HG02943 (cell line): ENCODE data around the gene DCAF12.
"Not testable (repeated sequence)": the region's sequence is repeated elsewhere in the genome, so short reads cannot be mapped to it uniquely, and the experiment has no call there.

Experiments used
- ATAC-seq: cut with Tn5 transposase; IDR thresholded peaks from one replicate; pipeline ENCODE4 v1.9.1; 2021; ENCODE audit warnings: mild to moderate bottlenecking, low read depth, moderate library complexity; ENCODE audit not compliant: unreplicated experiment

The DCAF12 gene

DNA sequence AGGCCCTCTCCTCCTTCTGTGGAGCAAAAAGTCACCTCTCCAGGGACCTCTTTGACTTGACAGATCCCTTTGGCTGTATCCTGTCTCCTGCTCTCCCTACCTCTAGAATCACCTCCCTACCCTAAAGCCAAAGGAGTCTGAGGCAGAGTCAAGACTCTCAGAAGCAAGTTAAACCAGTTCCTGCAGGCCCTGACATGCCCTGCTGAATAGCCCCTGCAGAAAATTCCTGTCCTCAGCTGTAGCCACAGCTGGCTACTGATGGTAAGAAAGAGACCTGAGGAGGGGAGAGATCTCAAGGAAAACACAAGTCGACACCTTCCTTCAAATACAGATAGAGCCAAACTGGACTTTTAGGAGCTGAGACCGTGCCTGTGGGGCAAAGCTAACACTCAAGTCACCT is 54.1 kb downstream of the DCAF12 start:
- no peak for ATAC-seq

DNA sequence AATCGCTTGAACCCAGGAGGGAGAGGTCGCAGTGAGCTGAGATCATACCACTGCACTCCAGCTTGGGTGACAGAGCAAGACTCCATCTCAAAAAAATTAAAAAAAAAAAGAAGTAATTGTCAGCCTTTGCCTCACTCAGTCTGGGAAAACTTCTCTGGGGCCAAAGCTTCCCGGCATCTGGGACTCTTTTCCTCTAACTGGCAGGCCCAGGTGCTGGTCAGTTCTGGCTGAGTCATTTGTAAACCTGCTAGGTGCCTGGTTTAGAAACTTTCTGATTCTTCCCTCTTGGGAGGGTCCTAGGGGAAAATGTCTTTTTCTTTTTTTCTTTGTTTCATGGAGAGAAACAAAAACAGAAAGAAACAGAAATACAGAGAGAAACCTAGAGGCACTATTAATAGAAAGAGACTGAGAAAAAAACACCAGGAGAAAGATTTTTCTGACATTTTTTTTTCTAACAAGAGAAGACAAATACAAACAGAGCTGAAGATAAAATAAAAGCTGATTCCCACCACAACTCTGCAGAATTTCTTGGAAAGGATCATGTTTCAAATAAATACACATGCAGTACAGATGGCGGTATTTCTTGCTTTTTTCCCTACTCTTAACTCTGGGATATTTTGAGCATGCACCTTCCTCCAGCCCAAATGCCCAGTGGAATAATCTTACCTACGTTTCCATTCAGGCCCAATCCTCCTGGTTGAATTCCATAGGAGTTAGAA is 55.7 kb downstream of the DCAF12 start:
- ATAC-seq, result no peak

DNA sequence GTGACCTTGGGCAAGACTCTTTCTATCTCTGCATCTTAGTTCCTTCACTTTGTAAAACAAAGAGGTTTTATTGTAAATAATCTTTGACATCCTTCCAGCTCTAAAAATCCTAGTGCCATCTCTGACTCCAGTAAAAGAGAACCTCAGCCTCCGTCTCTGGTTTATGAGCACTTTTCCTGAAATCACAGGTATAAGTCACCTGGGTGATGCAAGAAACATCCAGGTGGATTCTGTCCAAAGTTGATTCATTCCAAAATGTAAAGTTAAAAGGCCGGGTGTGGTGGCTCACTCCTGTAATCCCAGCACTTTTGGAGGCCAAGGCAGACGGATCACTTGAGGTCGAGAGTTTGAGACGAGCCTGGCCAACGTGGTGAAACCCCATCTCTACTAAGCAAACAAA is 56.7 kb downstream of the DCAF12 start:
- no peak for ATAC-seq

DNA sequence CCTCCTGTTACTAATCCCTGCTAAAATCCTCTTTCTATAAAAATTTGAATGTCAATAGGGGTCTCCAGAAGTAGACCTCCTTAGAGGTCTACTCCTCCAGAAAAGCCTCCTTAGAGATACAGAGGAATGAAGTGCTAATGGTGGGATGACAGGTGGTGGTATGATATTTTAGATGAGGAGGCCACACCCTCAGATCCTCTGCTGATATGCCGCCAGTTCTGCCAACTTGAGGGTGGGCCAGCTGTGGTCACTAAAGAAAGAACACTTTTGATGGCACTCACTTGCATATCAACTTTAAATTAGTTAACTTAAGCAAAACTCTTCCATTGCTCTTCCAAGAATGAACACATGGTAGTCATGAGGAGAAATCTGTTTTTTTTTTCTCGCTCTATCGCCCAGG is 61.0 kb downstream of the DCAF12 start:
- no peak for ATAC-seq

DNA sequence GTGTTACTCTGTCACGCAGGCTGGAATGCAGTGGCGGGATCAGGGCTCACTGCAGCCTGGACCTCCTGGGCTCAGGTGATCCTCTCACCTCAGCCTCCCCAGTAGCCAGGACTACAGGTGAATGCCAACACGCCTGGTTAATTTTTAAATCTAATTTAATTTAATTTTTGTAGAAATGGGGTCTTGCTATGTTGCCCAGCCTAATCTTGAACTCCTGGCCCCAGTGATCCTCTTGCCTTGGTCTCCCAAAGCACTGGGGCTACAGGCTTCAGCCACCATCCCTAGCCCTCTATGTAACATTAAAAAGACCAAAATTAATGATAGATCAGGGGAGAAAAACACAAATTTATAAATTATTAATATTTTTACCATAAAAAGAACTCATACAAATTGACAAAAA is 66.5 kb downstream of the DCAF12 start:
- no peak for ATAC-seq

DNA sequence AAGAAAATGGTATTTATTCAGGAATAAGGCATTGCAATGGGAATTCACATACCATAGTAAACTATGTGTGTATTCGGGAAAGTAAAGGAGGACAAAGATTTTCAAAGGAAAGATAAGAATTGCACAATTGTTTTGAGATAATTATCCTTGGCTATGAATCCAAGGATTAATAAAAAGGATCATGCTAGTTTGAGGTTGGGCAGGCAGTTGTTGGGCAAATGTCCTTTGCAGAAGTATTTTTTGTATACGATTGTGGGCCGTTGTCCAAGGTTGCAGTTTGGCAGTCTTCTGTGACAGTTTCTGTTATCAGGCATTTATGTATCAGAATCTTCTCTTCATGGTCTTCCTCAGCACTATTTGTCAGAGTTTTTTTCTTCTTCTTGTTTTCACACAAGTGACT is 67.2 kb downstream of the DCAF12 start:
- no peak for ATAC-seq

DNA sequence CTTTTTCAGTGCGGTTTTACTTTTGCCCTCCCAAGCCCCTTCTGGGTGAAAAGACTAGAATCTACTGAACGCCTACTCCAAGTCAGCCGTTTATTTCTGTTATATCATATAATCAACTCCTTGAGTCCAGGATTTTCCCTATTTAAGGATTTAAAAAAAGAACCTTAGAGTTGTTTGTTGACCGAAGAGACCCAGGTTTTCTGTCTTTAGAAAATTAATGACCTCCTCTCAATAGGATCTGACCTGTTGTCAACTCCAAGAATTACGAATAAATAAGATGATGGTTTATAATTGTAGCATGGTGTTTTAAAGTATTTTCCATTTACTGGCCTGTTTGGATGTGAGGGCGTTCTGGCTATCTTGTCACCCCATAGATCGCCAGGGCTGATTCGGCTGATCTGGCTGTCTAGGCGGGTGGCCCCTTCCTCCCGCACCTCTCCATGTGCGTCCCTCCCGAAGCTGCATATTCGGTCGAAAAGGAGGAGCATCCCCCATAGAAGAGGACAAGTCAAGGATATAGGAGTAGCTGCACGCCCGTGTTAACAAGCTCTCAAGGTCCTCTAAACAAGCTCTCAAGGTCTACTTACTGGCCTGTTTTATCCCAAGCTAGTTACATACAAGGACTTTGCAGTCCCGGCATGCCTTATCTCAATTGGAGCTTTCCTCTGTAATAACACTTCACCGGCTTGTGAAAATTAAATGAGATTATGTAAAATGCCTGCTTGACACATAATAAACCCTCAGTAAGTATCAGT is 76.7 kb downstream of the DCAF12 start:
- ATAC-seq, result no peak

DNA sequence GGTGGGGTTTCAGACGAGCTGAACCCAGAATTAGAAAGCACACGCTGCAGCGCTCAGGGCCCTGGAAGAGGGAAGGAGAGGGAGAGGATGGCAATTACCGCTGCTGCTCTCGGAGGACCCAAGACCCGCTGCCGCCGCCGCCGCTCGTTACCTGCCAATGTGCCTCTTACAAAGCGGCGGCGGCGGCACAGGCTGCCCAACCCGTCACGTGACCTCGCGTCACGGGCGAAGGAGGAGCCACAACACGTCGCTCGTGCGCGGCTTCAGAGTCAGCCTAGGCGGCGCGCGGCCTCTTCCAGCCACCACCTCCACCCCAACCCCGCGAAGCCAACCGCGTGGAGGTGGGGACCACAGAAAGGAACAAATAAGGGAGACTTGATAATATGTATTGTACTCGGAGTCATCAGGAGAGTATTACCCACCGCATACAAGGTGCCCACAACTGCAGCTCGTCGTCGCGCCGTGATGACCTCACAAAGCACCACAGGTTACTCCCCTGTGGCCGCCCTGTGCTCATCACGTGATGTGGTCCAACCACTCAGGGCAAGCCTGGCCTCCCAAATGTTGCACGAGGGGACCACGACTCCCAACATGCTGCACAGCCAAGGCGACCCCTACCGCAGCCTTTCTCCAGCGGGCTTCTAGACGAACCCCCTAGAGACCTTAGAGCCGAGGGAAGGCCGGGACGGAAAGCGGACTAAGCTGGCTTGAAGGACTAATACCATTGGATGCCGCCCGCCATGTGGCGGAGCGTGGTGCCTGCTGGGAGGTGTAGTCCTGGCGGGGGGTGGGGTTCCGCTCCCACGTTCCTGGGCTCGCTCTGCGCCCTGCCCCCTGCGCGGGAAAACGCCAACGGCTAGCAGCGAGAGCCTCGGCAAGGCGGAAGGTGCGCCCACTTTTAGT is 77.5 kb downstream of the DCAF12 start, which contains the start of gene UBAP2:
UBAP2 (minus strand) TSS at position 161 of the 903 bp plus-strand sequence. CDS start 31,739 bp downstream, outside the sequence.
- peak; percentile 76 for ATAC-seq

DNA sequence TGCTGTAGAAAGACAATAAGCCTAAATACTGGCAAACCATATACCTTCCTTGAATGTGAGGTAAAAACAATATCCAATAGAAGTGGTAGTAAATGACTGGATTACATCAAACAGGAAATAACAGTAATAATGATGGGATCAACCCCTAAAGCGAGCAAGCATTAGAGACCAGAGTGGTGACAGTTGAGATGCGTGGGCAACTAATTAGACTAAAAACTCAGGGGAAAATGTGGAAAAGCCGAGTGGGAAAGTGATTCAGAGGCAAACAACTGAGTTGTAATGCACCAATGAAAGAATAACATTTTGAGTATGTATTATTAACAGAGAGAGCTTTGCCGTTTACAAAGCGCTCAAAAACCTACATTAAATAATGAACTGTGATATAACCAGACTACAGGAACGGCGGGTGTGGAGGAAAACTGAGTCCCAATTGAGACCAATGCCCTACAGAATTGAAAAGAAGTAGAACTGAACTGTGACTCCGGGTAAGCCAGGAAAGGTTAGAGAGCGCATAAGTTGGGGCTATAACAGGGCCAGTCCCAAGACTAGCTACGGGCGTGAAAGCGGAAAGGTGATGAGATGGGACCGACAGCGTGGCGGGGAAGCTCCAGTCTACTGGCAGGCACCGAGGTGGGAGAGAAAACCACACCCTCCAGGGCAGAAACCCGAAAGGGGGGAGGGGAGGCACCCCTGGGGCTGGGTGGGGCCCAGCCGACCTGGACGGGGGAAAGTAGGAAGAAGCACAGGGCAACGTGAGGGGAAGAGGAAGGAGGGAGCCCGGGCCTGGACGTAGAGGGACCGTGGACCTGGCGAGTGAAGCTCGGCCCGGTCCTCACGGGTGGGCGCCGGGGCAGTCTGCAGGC is 78.4 kb downstream of the DCAF12 start:
- ATAC-seq, result peak; percentile 26

DNA sequence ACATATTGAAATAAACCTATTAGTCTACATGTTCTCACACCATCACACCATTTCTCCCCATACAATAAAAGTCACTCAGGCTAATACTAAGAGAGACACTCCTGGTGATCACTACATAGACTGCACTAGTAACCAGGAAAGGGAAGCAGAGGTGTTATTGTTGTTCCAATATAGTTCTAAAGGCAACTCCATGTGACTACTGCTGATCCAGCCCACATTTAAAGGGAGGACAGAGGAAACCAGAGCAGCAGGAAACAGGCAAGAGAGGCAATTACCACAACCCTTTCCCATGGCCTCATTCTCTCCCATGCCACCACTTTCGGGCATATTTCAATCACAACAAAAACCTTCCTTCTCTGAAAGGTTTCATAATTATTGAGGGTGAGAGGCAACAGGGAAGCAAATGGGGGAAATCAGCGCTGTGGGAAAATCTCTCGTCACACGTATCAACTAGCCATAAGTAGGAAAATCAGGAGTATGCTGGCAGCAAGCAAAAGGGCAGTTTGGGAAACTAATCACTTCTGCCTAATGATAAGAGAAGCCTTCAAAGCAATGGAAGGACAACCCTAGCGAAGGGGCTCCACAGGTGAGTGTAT is 79.6 kb downstream of the DCAF12 start:
- ATAC-seq, result no peak

DNA sequence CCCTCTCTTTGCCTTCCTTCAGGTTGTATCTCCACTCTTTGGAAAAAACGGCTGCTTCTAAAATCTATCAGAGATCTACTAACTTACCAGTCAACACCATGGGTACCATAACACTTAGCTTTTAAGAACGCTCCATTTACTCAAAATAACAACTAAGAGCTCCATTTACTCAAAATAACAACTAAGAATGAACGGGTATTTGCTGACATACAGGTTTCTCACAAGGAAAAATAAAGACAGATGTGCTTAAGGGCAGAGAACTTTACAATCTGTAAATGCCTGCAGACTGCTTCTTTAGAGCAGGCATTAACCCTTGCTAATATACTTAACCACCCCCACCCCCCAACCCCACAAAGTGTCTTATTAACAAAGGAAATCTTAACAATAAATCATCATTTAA is 80.6 kb downstream of the DCAF12 start:
- ATAC-seq, result no peak

DNA sequence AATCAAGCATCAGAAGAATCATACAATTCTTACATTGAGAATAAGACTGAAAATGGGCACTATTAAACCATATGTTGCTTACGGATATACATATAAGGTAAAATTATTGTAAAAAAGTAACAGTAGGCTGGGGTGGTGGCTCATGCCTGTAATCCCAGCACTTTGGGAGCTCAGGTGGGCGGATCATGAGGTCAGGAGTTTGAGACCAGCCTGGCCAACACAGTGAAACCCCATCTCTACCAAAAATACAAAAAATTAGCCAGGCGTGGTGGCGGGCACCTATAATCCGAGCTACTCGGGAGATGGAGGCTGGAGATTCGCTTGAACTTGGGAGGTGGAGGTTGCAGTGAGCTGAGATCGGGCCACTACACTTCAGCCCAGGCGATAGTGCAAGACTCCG is 84.4 kb downstream of the DCAF12 start:
- ATAC-seq, result not testable (repeated sequence)

DNA sequence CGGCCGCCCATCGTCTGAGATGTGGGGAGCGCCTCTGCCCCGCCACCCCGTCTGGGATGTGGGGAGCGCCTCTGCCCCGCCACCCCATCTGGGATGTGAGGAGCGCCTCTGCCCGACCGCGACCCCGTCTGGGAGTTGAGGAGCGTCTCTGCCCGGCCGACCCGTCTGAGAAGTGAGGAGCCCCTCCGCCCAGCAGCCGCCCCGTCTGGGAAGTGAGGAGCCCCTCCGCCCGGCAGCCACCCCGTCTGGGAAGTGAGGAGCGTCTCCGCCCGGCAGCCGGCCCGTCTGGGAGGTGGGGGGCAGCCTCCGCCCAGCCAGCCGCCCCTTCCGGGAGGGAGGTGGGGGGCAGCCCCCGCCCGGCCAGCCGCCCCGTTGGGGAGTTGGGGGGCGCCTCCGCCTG is 87.6 kb downstream of the DCAF12 start:
- not testable (repeated sequence) for ATAC-seq

DNA sequence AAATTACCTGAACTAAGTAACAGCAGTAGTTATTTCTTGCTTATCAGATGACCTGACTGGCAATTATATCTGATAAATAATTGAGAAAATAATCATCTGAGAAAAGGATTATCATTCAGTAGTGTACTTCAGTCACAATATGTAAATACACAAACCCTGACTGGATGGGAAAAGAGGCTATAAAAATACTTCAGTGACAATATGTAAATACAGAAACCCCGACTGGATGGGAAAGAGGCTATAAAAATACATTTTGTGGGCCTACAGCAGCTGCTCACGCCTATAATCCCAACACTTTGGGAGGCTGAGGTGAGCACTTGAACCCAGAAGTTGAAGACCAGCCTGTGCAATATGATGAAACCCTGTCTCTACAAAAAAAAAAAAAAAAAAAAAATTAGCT is 88.9 kb downstream of the DCAF12 start:
- no peak for ATAC-seq

DNA sequence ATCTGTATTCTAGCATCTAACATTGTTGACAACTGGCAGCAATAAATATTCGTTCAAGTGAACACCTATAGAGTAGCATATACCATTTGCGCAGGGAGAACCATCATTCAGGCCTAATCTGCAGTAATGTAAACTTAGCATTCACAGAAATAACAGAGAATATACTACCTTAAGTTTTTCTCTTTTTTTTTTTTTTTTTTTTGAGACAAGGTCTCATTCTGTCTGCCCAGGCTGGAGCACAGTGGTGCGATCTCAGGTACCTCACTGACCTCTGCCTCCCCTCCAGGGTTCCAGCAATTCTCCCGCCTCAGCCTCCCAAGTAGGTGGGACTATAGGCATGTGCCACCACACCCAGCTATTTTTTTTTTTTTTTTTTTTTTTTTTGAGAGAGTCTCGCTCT is 89.9 kb downstream of the DCAF12 start:
- ATAC-seq, result no peak
